Parathyroid adenoma (tissue), 2 donors: Measurements from ENCODE around the gene DRAP1.
"Not testable (repeated sequence)": the region's sequence is repeated elsewhere in the genome, so short reads cannot be mapped to it uniquely, and the experiment has no call there.

Experiments used
- H2AFZ ChIP-seq: fragments of 300-600 bp; sonication (generic); one replicate; pipeline ENCODE4 v1.7.0; 2017; ENCODE audit warnings: antibody characterized with exemption, mild to moderate bottlenecking
- H3K27ac ChIP-seq: fragments of 300-600 bp; sonication (generic); one replicate; pipeline ENCODE4 v1.7.0; 2017
- H3K27me3 ChIP-seq: fragments of 300-600 bp; sonication (generic); one replicate; pipeline ENCODE4 v1.7.0; 2017; ENCODE audit warnings: low read length; ENCODE audit not compliant: control insufficient read depth, insufficient read depth
- H3K36me3 ChIP-seq: fragments of 300-600 bp; sonication (generic); one replicate; pipeline ENCODE4 v1.7.0; 2017; ENCODE audit warnings: low read length; ENCODE audit not compliant: control insufficient read depth, insufficient read depth
- H3K4me1 ChIP-seq: fragments of 300-600 bp; sonication (generic); one replicate; pipeline ENCODE4 v1.7.0; 2017; ENCODE audit warnings: control low read depth
- H3K4me2 ChIP-seq: fragments of 300-600 bp; sonication (generic); one replicate; pipeline ENCODE4 v1.7.0; 2017; ENCODE audit warnings: low read length
- H3K4me3 ChIP-seq: fragments of 300-600 bp; sonication (generic); one replicate; pipeline ENCODE4 v1.7.0; 2017; ENCODE audit warnings: low read depth, low read length
- H3K79me2 ChIP-seq: fragments of 300-600 bp; sonication (generic); one replicate; pipeline ENCODE4 v1.7.0; 2017; ENCODE audit warnings: control low read depth
- H3K9ac ChIP-seq: fragments of 300-600 bp; sonication (generic); one replicate; pipeline ENCODE4 v1.7.0; 2017; ENCODE audit warnings: mild to moderate bottlenecking
- H3K9me3 ChIP-seq: fragments of 300-600 bp; sonication (generic); one replicate; pipeline ENCODE4 v1.7.0; 2017; ENCODE audit warnings: low read length; ENCODE audit not compliant: control insufficient read depth
- TF ChIP-seq, protein P1 (sequence below): fragments of 300-600 bp; sonication (generic); IDR thresholded peaks from one replicate; pipeline ENCODE4 v1.7.0; 2017; ENCODE audit warnings: antibody characterized with exemption, mild to moderate bottlenecking
- donor health status: primary hyperparathyroidism.

DRAP1 gene

DNA sequence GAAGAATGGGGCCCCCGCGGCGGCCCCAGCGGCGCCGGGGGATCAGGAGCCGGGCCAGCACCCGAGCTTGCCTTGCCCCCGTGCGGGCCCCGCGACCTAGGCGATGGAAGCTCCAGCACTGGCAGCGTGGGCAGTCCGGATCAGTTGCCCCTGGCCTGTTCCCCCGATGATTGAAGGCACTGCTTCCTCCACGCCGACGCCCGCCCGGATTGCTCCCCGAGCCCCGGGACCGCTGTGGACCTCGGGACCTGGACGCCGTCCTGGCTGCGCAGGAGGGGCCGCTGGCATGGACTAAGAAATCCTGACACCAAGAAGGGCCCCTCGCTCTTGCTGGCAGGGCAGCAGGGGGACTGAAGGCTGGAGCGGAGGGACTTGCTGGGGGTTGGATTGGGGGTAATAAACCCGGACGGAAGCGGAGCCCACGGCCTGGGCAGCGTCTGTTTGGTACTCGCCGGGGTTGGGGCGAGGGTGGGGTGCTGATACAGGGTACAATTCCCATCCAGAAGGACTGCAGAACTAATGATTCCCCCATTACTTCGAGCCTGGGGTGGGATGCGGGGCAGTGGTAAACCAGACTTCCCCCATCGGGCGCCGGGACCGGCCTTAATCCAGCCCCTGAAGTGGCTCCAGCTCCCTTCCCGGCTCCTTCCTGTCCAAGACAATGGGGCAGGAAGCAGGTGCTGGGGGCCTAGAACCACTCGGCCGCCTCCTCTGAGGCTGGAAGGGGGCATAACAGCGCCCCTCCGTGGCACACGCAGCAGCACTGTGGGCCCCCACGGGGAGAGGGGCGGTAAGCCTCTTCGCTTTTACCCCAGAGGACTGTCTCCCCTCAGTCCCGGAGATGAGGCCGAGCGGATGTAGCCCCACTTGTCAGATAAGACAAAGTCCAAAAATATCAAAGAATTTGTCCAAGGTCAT lies 27.7 kb upstream of the DRAP1 start:
- Histone ChIP-seq H3K9me3 (no peaks in the 10 kb centered on the region), H3K27me3 (no peaks in the 10 kb centered on the region), H3K79me2 (no peaks in the 10 kb centered on the region), H2AFZ (peak overlapping the region; percentile 88), H3K4me3 (peak overlapping the region; percentile 68), H3K27ac (peak overlapping the region; percentile 87), H3K36me3 (no peaks in the 10 kb centered on the region), H3K4me2 (peak overlapping the region; percentile 82), H3K9ac (no peak overlapping the region), H3K4me1 (peaks cover 8% of the 10 kb centered on the region)
- TF ChIP-seq, protein P1, sequence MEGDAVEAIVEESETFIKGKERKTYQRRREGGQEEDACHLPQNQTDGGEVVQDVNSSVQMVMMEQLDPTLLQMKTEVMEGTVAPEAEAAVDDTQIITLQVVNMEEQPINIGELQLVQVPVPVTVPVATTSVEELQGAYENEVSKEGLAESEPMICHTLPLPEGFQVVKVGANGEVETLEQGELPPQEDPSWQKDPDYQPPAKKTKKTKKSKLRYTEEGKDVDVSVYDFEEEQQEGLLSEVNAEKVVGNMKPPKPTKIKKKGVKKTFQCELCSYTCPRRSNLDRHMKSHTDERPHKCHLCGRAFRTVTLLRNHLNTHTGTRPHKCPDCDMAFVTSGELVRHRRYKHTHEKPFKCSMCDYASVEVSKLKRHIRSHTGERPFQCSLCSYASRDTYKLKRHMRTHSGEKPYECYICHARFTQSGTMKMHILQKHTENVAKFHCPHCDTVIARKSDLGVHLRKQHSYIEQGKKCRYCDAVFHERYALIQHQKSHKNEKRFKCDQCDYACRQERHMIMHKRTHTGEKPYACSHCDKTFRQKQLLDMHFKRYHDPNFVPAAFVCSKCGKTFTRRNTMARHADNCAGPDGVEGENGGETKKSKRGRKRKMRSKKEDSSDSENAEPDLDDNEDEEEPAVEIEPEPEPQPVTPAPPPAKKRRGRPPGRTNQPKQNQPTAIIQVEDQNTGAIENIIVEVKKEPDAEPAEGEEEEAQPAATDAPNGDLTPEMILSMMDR: peak; percentile 6

DNA sequence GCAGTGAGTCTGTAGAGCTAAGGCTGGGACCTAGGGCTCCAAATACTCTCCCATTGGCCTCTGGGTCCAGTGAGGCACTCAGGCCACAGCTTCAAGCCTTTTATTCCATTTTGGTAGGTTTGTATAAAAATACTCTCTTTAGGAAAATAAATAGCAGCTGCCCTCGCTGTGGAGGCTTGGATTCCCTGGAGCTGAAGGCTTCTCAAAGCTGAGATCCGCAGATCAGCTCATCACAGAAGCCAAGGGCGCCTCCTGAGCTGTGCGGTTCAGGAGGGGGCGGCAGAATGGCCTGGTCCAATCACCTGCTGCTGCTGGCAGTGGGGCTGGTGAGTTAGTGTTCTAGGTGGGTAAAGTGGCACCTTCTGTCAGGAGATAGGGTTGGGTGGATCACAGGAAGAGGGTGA lies 27.1 kb upstream of the DRAP1 start:
- H3K9ac ChIP-seq, H3K4me3 ChIP-seq, H3K79me2 ChIP-seq, H2AFZ ChIP-seq, H3K4me1 ChIP-seq, H3K36me3 ChIP-seq, H3K27me3 ChIP-seq, H3K9me3 ChIP-seq: not testable (repeated sequence)
- Histone ChIP-seq H3K27ac (peak overlapping the region; percentile 12), H3K4me2 (peak overlapping the region; percentile 4)

DNA sequence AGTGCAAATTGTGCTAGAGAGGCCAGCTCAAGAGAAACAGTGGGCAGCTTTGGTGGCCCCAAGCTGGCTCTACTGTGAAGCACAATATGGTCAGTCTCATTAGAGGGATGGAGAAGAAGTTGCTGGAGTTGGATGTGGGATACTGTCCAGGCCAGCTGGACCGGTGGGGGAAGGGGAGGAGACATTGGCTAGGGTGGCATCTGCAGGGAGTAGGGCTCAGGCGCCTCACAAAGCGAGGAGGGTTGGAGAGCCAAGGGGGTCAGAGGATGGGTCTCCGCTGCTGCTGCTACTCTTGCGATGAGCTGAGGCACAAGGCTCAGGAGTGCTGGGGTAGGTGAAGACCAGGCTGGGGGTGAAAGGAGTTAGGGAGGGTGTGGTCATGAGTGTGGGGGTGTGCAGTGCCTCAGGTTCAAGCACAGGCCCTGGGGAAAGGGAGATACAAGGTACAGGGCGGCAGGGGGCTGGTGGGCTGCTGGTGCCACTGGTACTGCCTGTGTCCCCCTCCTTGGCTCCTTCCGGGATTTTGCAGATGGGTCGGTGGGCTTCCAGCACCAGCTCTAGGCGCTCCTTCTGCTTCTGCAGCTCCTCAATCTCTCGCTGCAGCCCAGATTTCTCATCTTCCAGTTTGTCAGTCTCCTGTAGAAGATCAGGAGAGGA lies 26.4 kb upstream of the DRAP1 start:
- H3K4me3 ChIP-seq: no peak overlapping the region
- no peaks in the 10 kb centered on the region for H3K36me3 ChIP-seq

DNA sequence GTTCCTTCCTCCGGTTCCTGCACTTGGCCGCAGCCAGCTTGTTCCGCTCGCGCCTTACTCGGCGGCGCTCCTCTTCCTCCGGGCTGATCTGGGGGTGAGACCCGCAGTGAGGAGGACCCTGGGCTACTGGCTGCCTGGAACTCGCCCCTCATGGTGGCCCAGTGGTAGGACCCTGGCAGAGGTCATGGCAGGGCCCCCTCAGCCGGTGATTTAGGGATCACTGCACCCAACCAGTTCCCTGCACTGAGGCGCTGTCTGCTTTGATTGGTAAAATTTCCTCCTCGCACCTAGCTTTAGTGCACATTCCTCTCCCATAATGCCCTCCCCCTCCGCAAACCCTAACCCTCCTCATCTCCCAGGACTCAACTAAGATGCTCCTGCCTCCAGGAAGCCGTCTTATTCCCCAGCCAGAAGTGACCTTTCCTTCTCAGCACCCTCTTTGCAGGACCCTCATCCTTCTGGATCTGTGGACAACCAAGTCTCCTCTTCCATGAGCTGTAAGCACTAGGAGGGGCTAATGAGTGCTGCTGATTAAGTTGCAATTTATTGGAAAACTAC lies 25.1 kb upstream of the DRAP1 start:
- H3K9ac ChIP-seq: no peak overlapping the region
- no peaks in the 10 kb centered on the region for H3K9me3 ChIP-seq
- no peak overlapping the region for H3K4me2 ChIP-seq
- no peak overlapping the region for H2AFZ ChIP-seq
- H3K27me3 ChIP-seq: no peaks in the 10 kb centered on the region
- TF ChIP-seq, protein P1: no peak
- H3K27ac ChIP-seq: peak overlapping the region; percentile 75
- H3K4me3 ChIP-seq: peak overlapping the region; percentile 5
- no peaks in the 10 kb centered on the region for H3K79me2 ChIP-seq
- no peaks in the 10 kb centered on the region for H3K36me3 ChIP-seq
- H3K4me1 ChIP-seq: peaks cover 3% of the 10 kb centered on the region

More for the DNA sequence above, 26.4 kb upstream of the DRAP1 start:
- peaks cover 3% of the 10 kb centered on the region for H3K4me1 ChIP-seq
- no peaks in the 10 kb centered on the region for H3K27me3 ChIP-seq
- no peaks in the 10 kb centered on the region for H3K79me2 ChIP-seq
- H3K9me3 ChIP-seq: no peaks in the 10 kb centered on the region
- TF ChIP-seq, protein P1: no peak
- no peak overlapping the region for H3K9ac ChIP-seq
- H3K4me2 ChIP-seq: no peak overlapping the region
- no peak overlapping the region for H3K27ac ChIP-seq
- H2AFZ ChIP-seq: no peak overlapping the region

DNA sequence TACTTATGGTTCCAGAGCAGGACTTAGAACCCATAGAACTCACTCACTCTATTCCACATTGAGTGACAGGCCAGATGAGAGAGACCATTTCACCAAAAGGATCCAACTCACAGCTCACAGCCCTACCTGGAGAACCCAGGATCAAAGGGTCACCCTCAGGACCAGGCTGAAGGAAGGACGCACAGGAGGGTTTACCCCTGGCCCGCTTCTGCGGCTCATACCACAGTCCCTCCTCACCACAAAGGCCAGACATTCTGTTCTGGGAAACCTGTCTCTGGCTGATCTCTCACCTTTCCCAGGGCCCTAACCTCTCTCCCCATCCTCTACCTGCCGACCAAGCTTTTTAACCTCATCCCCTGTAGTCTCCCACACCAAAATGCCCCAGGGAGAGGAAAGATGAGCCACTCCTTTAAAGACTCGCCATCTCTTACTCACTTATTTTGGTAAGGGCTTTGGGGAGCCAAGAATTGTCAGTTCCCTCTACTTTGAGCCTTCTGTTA lies 23.7 kb upstream of the DRAP1 start:
- Histone ChIP-seq H3K4me2 (no peak overlapping the region), H3K36me3 (no peaks in the 10 kb centered on the region), H2AFZ (no peak overlapping the region), H3K27ac (no peak overlapping the region), H3K79me2 (no peaks in the 10 kb centered on the region), H3K4me3 (no peak overlapping the region), H3K4me1 (no peaks in the 10 kb centered on the region), H3K27me3 (no peaks in the 10 kb centered on the region), H3K9me3 (no peaks in the 10 kb centered on the region), H3K9ac (no peak overlapping the region)
- TF ChIP-seq, protein P1: no peak
